ENCODE results near the gene ZNF284. TPM values are rescaled to one million over a fixed set of nuclear protein-coding genes. Genes with fewer than 3 reads are reported as not detected.

The ZNF284 gene
- total RNA-seq, 5 donors from 2014 or later (not counting 1 experiment from before 2014, with no cell fraction given) = 2.6 to 5.9 (median 4.9) TPM

DNA sequence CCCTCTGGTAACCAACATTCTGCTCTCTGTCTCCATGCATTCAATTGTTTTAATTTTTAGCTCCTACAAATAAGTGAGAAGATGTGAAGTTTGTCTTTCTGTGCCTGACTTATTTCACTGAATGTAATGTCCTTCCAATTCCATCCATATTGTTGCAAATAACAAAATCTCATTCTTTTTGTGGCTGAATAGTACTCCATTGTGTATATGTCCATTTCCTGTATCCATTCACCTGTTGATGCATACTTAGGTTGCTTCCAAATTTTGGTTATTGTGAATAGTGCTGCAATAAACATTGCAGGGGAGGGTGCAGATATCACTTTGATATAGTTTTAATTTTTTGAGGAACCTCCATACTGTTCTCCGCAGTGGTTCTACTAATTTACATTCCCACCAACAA, 2.5 kb upstream of the ZNF284 start:
- H3K9me3 Mint-ChIP-seq = peaks cover 33 to 52% (median 40%) of the 10 kb centered on the region in 3 donors
- H3K27me3 Mint-ChIP-seq = no peaks in the 10 kb centered on the region
- POLR2A ChIA-PET = no interaction called here
- no peak for DNase-seq
- no peaks in the 10 kb centered on the region for H3K27me3 ChIP-seq (replicated peaks in 1 of 2; ENCODE audit: control insufficient read depth in 2 of 2, extremely low read depth in 1 of 2, insufficient read depth in 2 of 2, low read length in 1 of 2)
- H3K27ac ChIP-seq (ENCODE audit: low read length) = no peak overlapping the region
- H3K4me1 Mint-ChIP-seq = peaks cover 21 to 25% (median 24%) of the 10 kb centered on the region in 3 donors
- H3K36me3 Mint-ChIP-seq = peaks cover 23% of the 10 kb centered on the region
- CTCF ChIA-PET = no interaction called here
- peaks cover 5 to 21% of the 10 kb centered on the region in 2 experiments for H3K4me1 ChIP-seq (ENCODE audit: control insufficient read depth in 1 of 2, extremely low read depth in 1 of 2, insufficient read depth in 2 of 2, low read length in 2 of 2)
- no peak for ATAC-seq (replicated peaks in 1 of 4)
- peaks cover 12% of the 10 kb centered on the region for H3K9me3 ChIP-seq
- H3K36me3 ChIP-seq (ENCODE audit: control insufficient read depth in 2 of 2, extremely low read depth in 1 of 2, insufficient read depth in 1 of 2, low read length in 1 of 2) = peaks cover 0 to 5% of the 10 kb centered on the region in 2 donors
- no peak overlapping the region for H3K4me3 ChIP-seq (ENCODE audit: control insufficient read depth in 1 of 2, extremely low read depth in 1 of 2, low read length in 1 of 2)
- H3K27ac Mint-ChIP-seq = no peak overlapping the region
- WGBS (ENCODE audit: insufficient coverage) = no CpG with 5 or more reads among the region's 1 CpG
- H3K4me3 Mint-ChIP-seq = no peak overlapping the region

GRCh38 chr19:44072543-44073401, 813 bp downstream of the ZNF284 start:
- POLR2A ChIA-PET = no interaction called here

GRCh38 chr19:44076325-44076724, 4.4 kb downstream of the ZNF284 start:
- POLR2A ChIA-PET = no interaction called here
- Mint-ChIP-seq H3K27me3 (no peaks in the 10 kb centered on the region), H3K9me3 (peaks cover 3 to 10% (median 5%) of the 10 kb centered on the region in 3 donors), H3K27ac (no peak overlapping the region), H3K4me3 (no peak overlapping the region), H3K4me1 (peaks cover 21 to 27% (median 24%) of the 10 kb centered on the region in 3 donors), H3K36me3 (peaks cover 38% of the 10 kb centered on the region)
- peaks cover 3 to 16% of the 10 kb centered on the region in 2 donors for H3K36me3 ChIP-seq (ENCODE audit: control insufficient read depth in 2 of 2, extremely low read depth in 1 of 2, insufficient read depth in 1 of 2, low read length in 1 of 2)
- ATAC-seq (replicated peaks in 1 of 4) (no peak), DNase-seq (no peak)
- H3K27ac ChIP-seq (ENCODE audit: low read length) = no peak overlapping the region
- no peak overlapping the region for H3K4me3 ChIP-seq (ENCODE audit: control insufficient read depth in 1 of 2, extremely low read depth in 1 of 2, low read length in 1 of 2)
- peaks cover 5 to 18% of the 10 kb centered on the region in 2 experiments for H3K4me1 ChIP-seq (ENCODE audit: control insufficient read depth in 1 of 2, extremely low read depth in 1 of 2, insufficient read depth in 2 of 2, low read length in 2 of 2)
- no peaks in the 10 kb centered on the region for H3K9me3 ChIP-seq
- no CpG with 5 or more reads among the region's 2 CpGs for WGBS (ENCODE audit: insufficient coverage)
- no peaks in the 10 kb centered on the region for H3K27me3 ChIP-seq (replicated peaks in 1 of 2; ENCODE audit: control insufficient read depth in 2 of 2, extremely low read depth in 1 of 2, insufficient read depth in 2 of 2, low read length in 1 of 2)
- CTCF ChIA-PET = no interaction called here

More at GRCh38 chr19:44072543-44073401, 813 bp downstream of the ZNF284 start:
- Histone ChIP-seq H3K4me1 (ENCODE audit: control insufficient read depth in 1 of 2, extremely low read depth in 1 of 2, insufficient read depth in 2 of 2, low read length in 2 of 2) (peaks cover 5 to 21% of the 10 kb centered on the region in 2 experiments), H3K4me3 (ENCODE audit: control insufficient read depth in 1 of 2, extremely low read depth in 1 of 2, low read length in 1 of 2) (peak overlapping the region; percentile 67 to 94), H3K36me3 (ENCODE audit: control insufficient read depth in 2 of 2, extremely low read depth in 1 of 2, insufficient read depth in 1 of 2, low read length in 1 of 2) (peaks cover 0 to 8% of the 10 kb centered on the region in 2 donors), H3K27me3 (replicated peaks in 1 of 2; ENCODE audit: control insufficient read depth in 2 of 2, extremely low read depth in 1 of 2, insufficient read depth in 2 of 2, low read length in 1 of 2) (no peaks in the 10 kb centered on the region), H3K9me3 (peaks cover 2% of the 10 kb centered on the region), H3K27ac (ENCODE audit: low read length) (no peak overlapping the region)
- ATAC-seq (replicated peaks in 1 of 4) = no peak
- Mint-ChIP-seq H3K27me3 (no peaks in the 10 kb centered on the region), H3K4me1 (peaks cover 25 to 32% (median 26%) of the 10 kb centered on the region in 3 donors), H3K36me3 (peaks cover 22% of the 10 kb centered on the region), H3K9me3 (peaks cover 18 to 26% (median 20%) of the 10 kb centered on the region in 3 donors), H3K4me3 (peak overlapping the region; percentile 91 to 96 (median 93)), H3K27ac (peak overlapping the region in 1 of 2 donors; percentile 87)
- CTCF ChIA-PET = no interaction called here
- peak in 1 of 35 experiments; percentile 5 for DNase-seq
- WGBS (ENCODE audit: insufficient coverage) = 20% methylated on average over 13 of the region's 18 CpGs

- Mint-ChIP-seq H3K36me3 (peaks cover 12% of the 10 kb centered on the region), H3K27me3 (no peaks in the 10 kb centered on the region), H3K4me3 (peak overlapping the region in 1 of 3 donors; percentile 99), H3K9me3 (peaks cover 0 to 1% (median under 1%) of the 10 kb centered on the region in 3 donors), H3K27ac (no peak overlapping the region), H3K4me1 (peaks cover 17 to 18% (median 17%) of the 10 kb centered on the region in 3 donors)
- Histone ChIP-seq H3K9me3 (no peaks in the 10 kb centered on the region), H3K27me3 (replicated peaks in 1 of 2; ENCODE audit: control insufficient read depth in 2 of 2, extremely low read depth in 1 of 2, insufficient read depth in 2 of 2, low read length in 1 of 2) (no peaks in the 10 kb centered on the region), H3K36me3 (ENCODE audit: control insufficient read depth in 2 of 2, extremely low read depth in 1 of 2, insufficient read depth in 1 of 2, low read length in 1 of 2) (peaks cover 0 to 5% of the 10 kb centered on the region in 2 donors), H3K4me1 (ENCODE audit: control insufficient read depth in 1 of 2, extremely low read depth in 1 of 2, insufficient read depth in 2 of 2, low read length in 2 of 2) (peaks cover 6 to 10% of the 10 kb centered on the region in 2 experiments), H3K27ac (ENCODE audit: low read length) (no peak overlapping the region), H3K4me3 (ENCODE audit: control insufficient read depth in 1 of 2, extremely low read depth in 1 of 2, low read length in 1 of 2) (no peak overlapping the region)
- 83% methylated on average over 2 of the region's 4 CpGs for WGBS (ENCODE audit: insufficient coverage)
- DNase-seq = no peak
- ChIA-PET CTCF (no interaction called here), POLR2A (no interaction called here)
- ATAC-seq (replicated peaks in 1 of 4) = no peak
Observed at GRCh38 chr19:44092108-44092507, 20.1 kb downstream of the ZNF284 start.

DNA sequence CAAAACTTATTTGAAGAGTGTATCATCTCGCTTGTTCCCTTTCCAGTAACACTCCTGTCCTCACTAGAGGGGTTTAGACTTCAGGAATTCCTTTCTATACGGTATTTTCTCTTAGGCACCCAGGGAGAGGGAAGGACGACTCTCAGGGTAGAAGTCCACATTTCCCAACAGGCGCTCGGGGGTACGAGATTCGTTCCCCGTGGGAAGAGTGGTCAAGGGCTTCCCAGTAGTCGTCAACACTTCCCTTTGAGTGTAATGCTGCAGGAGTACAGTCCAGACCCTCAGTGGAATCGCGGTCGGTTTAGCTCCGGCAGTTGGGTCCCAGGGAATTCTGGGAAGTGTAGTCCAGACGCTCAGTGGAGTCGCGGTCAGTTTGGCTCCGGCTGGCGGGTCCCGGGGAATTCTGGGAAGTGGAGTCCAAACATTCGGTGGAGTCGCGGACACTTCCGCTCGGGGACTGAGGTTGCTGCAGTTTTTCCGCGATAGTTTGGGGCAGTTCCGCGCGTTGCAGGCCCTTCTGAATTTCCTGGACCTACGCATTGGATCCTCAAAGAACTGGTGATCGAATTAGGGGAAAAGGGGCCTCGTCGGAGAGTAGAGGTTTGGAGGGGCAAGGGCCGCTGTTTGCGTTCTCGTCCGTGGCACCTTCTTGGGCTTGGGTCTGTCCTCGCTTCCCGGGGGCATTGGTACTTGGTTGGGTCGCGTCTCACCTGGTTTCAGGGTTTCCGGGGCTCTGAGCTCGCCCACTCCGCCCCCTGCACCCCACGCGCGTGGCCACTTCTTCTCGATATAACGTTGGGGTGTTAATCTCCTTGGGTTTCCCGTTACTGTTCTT, 22.2 kb downstream of the ZNF284 start, which contains the start of gene ZNF224:
TSS of gene ZNF224 (plus strand) at position 431 of the 835 bp plus-strand sequence. CDS start 3,513 bp downstream, outside the sequence.
- peak within 1 kb of the TSS; percentile 98 to 99 (median 98) for H3K4me3 Mint-ChIP-seq
- H3K36me3 Mint-ChIP-seq = peaks cover 24% of the 10 kb centered on the region
- H3K9me3 Mint-ChIP-seq = peaks cover 0 to 5% (median 3%) of the 10 kb centered on the region in 3 donors
- DNase-seq = peak; percentile 61 to 89 (median 74)
- no peaks in the 10 kb centered on the region for H3K27me3 Mint-ChIP-seq
- peak; percentile 90 to 94 (median 90) for ATAC-seq (replicated peaks in 1 of 4)
- H3K4me1 ChIP-seq (ENCODE audit: control insufficient read depth in 1 of 2, extremely low read depth in 1 of 2, insufficient read depth in 2 of 2, low read length in 2 of 2) = peaks cover 6 to 10% of the 10 kb centered on the region in 2 experiments
- peak within 1 kb of the TSS; percentile 71 for H3K27ac ChIP-seq (ENCODE audit: low read length)
- CTCF ChIA-PET = interaction anchor here in 1 of 2 donors (1.4 to 1.7 kb wide), 2 partner anchors 405 to 426 kb away, joined by 3 to 4 read pairs; no protein-coding TSS in a partner anchor
- H3K27me3 ChIP-seq (replicated peaks in 1 of 2; ENCODE audit: control insufficient read depth in 2 of 2, extremely low read depth in 1 of 2, insufficient read depth in 2 of 2, low read length in 1 of 2) = no peaks in the 10 kb centered on the region
- WGBS (ENCODE audit: insufficient coverage) = under 1% methylated on average over 38 of the region's 50 CpGs
- H3K36me3 ChIP-seq (ENCODE audit: control insufficient read depth in 2 of 2, extremely low read depth in 1 of 2, insufficient read depth in 1 of 2, low read length in 1 of 2) = peaks cover 0 to 20% of the 10 kb centered on the region in 2 donors
- H3K4me1 Mint-ChIP-seq = peaks cover 26 to 30% (median 29%) of the 10 kb centered on the region in 3 donors
- peak within 1 kb of the TSS; percentile 83 to 96 for H3K4me3 ChIP-seq (ENCODE audit: control insufficient read depth in 1 of 2, extremely low read depth in 1 of 2, low read length in 1 of 2)
- POLR2A ChIA-PET = no interaction called here
- H3K27ac Mint-ChIP-seq = peak within 1 kb of the TSS; percentile 70 to 96
- H3K9me3 ChIP-seq = no peaks in the 10 kb centered on the region

DNA sequence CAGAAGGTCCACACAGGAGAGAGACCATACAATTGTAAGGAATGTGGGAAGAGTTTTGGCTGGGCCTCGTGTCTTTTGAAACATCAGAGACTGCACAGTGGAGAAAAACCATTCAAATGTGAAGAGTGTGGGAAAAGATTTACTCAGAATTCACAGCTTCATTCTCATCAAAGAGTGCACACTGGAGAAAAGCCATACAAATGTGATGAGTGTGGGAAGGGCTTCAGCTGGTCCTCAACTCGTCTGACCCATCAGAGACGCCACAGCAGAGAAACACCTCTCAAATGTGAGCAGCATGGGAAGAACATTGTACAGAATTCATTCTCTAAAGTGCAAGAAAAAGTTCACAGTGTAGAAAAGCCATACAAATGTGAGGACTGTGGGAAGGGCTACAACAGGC, 35.8 kb downstream of the ZNF284 start:
- peaks cover 19% of the 10 kb centered on the region for H3K9me3 ChIP-seq
- H3K36me3 ChIP-seq (ENCODE audit: control insufficient read depth in 2 of 2, extremely low read depth in 1 of 2, insufficient read depth in 1 of 2, low read length in 1 of 2) = peaks cover 6 to 28% of the 10 kb centered on the region in 2 donors

More for the DNA sequence above, 35.8 kb downstream of the ZNF284 start:
- H3K4me3 ChIP-seq (ENCODE audit: control insufficient read depth in 1 of 2, extremely low read depth in 1 of 2, low read length in 1 of 2) = no peak overlapping the region
- CTCF ChIA-PET = no interaction called here
- DNase-seq (no peak), ATAC-seq (replicated peaks in 1 of 4) (no peak)
- peaks cover 56% of the 10 kb centered on the region for H3K36me3 Mint-ChIP-seq
- H3K4me3 Mint-ChIP-seq = no peak overlapping the region
- no peaks in the 10 kb centered on the region for H3K27me3 Mint-ChIP-seq
- H3K27me3 ChIP-seq (replicated peaks in 1 of 2; ENCODE audit: control insufficient read depth in 2 of 2, extremely low read depth in 1 of 2, insufficient read depth in 2 of 2, low read length in 1 of 2) = no peaks in the 10 kb centered on the region
- no peak overlapping the region for H3K27ac Mint-ChIP-seq
- POLR2A ChIA-PET = no interaction called here
- peaks cover 6 to 8% of the 10 kb centered on the region in 2 experiments for H3K4me1 ChIP-seq (ENCODE audit: control insufficient read depth in 1 of 2, extremely low read depth in 1 of 2, insufficient read depth in 2 of 2, low read length in 2 of 2)
- H3K9me3 Mint-ChIP-seq = peaks cover 20 to 62% (median 53%) of the 10 kb centered on the region in 3 donors
- no peak overlapping the region for H3K27ac ChIP-seq (ENCODE audit: low read length)
- H3K4me1 Mint-ChIP-seq = peaks cover 8 to 12% (median 10%) of the 10 kb centered on the region in 3 donors
- WGBS (ENCODE audit: insufficient coverage) = 100% methylated on average over 3 of the region's 3 CpGs

Measured in T-cell (primary cell).